Fibroblast of mammary gland (primary cell): Measurements from ENCODE around the gene ZNF506.
"Not testable (repeated sequence)": the region's sequence is repeated elsewhere in the genome, so short reads cannot be mapped to it uniquely, and the experiment has no call there.

Source experiments
- DNase-seq: peaks from one replicate; pipeline ENCODE4 v3.0.0-alpha.2; 2010; ENCODE audit warnings: low read depth
- H3K4me3 ChIP-seq: 2 replicates; pipeline ENCODE4 v1.5.1; 2011; ENCODE audit warnings: low read depth, mild to moderate bottlenecking, low read length, moderate library complexity; ENCODE audit not compliant: control insufficient read depth
- TF ChIP-seq, protein P1 (sequence below): conservative IDR thresholded peaks from 2 replicates; pipeline ENCODE4 v1.5.1; 2011; ENCODE audit warnings: low read depth, low read length, inconsistent platforms; ENCODE audit not compliant: control insufficient read depth, insufficient read depth

Gene ZNF506

DNA sequence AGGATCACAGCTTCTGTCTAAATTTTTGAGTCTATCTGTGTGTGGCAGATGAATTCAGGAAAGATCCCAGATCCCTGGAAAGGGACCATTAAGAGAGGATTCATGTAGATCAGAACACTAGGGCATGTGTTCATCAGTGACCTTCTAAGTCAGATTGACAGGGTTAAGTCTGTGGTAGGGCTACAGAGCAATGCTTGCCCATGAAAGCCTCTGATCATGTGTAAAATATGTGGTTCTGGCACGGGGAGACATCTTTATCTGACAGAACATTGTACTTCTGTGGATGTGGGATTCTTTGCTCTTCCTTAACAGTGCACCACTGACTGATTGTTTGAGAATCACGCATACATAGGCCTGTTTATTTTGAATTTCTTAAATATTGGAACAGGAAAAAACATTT lies 42.9 kb downstream of the ZNF506 start:
- DNase-seq: no peak
- TF ChIP-seq, protein P1, sequence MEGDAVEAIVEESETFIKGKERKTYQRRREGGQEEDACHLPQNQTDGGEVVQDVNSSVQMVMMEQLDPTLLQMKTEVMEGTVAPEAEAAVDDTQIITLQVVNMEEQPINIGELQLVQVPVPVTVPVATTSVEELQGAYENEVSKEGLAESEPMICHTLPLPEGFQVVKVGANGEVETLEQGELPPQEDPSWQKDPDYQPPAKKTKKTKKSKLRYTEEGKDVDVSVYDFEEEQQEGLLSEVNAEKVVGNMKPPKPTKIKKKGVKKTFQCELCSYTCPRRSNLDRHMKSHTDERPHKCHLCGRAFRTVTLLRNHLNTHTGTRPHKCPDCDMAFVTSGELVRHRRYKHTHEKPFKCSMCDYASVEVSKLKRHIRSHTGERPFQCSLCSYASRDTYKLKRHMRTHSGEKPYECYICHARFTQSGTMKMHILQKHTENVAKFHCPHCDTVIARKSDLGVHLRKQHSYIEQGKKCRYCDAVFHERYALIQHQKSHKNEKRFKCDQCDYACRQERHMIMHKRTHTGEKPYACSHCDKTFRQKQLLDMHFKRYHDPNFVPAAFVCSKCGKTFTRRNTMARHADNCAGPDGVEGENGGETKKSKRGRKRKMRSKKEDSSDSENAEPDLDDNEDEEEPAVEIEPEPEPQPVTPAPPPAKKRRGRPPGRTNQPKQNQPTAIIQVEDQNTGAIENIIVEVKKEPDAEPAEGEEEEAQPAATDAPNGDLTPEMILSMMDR: no peak
- no peak overlapping the region for H3K4me3 ChIP-seq

DNA sequence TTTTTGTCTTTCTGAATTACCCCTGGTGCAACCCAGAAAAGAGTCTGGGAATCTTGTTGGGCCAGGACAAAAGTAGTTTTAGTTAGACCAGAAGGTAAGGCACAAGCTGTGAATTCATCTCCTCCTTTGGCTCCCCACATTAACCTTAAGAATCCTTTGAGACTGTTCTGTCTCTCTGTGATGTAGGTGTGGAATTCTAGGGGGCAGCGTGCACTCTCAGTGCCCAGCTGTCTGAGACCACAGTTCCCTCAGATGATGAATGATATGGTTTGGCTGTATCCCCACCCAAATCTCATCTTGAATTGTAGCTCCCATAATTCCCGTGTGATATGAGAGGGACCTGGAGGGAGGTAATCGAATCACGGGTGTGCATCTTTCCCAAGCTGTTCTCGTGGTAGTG lies 43.9 kb downstream of the ZNF506 start:
- no peak for DNase-seq
- peak overlapping the region; percentile 96 for H3K4me3 ChIP-seq
- TF ChIP-seq, protein P1: no peak

DNA sequence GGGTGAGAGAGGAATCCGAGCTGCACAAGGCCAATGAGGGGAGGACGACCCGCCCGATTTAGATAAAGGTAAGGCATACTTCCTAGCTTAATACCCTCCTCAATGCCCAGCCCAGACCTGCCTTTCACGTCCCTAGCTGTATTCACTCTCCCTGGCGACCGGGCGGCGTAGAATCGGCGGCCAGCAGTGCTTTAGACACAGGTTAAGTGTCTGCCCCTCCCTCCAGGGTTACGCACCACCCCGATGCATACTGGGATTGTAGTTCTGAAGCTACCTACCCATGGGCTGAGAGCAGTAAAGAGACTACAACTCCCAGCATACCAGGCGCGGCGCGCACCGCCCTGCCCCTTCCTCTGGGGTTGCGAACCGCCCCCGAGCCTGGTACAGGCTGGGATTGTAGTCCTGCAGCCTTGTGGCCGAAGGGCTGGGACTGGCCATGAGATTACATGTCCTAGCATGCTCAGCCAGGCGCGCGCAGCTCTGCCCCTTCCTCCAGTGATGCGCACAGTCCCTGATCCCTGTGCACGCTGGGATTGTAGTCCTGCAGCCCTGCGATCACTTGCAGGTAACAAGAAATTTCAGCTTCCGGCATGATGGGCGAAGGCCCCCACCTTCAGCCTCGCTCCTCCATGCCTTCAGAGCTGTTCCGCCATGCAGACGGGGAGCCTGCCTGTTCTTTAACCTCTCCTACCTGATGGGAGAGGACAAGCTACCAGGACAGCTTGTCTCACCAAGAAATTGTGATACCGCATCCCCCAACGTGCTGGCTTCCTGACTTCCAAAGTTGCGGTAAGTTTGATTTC lies 45.1 kb downstream of the ZNF506 start:
- TF ChIP-seq, protein P1: no peak
- peak overlapping the region; percentile 96 for H3K4me3 ChIP-seq
- peak; percentile 98 for DNase-seq

DNA sequence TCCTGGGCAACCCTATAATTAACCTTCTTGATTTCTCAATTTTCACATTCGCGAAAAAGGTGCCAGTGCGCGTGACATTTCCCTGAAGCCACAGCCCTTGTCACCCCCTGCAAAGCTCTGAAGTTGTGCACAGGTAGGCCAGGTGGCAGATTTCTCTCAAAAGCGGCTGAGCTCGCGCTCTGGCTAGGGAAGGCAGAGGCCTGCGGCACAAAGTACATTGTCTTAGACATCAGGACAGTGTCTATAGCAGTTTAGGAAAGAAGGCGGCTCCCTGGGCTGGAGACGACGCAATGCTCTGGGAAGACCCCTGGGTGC lies 45.7 kb downstream of the ZNF506 start:
- H3K4me3 ChIP-seq: peak overlapping the region; percentile 96
- TF ChIP-seq, protein P1: no peak
- DNase-seq: no peak

DNA sequence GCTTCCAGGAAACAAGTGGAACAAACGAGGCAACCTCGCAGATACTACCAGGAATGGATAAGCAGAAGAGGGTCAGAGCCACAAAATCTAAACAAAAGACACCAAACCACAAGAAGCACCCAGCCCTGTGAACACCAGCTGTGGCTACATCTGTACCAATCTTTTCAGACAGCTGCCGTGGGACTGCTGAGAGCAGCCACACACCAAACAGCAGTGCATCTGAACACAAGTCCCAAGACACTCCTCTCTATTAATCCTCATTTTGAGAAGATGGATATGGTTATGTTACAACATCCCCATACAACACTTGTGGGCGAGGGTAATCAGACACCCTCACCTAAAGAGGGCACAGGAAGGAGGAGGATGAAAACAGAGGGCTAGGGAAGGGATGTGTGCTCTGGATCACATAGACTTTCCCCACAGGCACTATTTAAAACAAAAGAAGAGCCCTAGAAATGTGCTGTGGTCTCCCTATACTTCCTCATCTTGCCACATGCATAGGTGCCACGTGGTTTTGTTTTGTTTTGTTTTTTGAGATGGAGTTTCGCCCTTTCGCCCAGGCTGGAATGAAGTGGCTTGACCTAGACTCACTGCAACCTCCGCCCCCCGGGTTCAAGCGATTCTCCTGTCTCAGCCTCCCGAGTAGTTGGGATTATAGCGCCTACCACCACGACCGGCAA lies 47.1 kb downstream of the ZNF506 start:
- no peak for DNase-seq
- TF ChIP-seq, protein P1: no peak
- no peak overlapping the region for H3K4me3 ChIP-seq

DNA sequence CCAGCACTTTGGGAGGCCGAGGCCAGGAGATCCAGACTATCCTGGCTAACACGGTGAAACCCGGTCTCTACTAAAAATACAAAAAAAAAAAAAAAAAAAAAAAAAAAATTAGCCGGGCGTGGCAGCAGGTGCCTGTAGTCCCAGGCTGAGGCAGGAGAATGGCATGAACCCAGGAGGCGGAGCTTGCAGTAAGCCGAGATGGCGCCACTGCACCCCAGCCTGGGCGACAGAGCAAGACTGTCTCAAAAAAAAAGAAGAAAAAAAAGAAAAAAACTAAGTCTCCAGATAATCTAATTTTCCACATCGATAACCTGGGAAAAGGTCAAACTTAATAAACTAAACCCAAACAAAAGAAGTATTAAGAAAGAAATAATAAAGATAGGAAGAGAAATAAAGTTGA lies 49.6 kb downstream of the ZNF506 start:
- not testable (repeated sequence) for DNase-seq, H3K4me3 ChIP-seq

DNA sequence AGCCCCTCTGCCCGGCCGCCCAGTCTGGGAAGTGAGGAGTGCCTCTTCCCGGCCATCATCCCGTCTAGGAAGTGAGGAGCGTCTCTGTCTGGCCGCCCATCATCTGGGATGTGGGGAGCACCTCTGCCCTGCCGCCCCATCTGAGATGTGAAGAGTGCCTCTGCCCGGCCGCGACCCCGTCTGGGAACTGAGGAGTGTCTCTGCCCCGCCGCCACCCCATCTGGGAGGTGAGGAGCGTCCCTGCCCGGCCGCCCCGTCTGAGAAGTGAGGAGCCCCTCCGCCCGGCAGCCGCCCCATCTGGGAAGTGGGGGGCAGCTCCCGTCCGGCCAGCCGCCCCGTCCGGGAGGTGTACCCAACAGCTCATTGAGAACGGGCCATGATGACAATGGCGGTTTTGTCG lies 51.6 kb downstream of the ZNF506 start:
- H3K4me3 ChIP-seq, DNase-seq: not testable (repeated sequence)
